ENCODE results near the gene GALK1.
A peak's percentile ranks its signal among the peaks of the same experiment; 100 is the strongest.
"Not testable (repeated sequence)": the region's sequence is repeated elsewhere in the genome, so short reads cannot be mapped to it uniquely, and the experiment has no call there.

GALK1 gene

GRCh38 chr17:75783803-75784472, 18.9 kb upstream of the GALK1 start:
- no peak for DNase-seq

GRCh38 chr17:75783069-75783783, 18.2 kb upstream of the GALK1 start:
- DNase-seq, result peak; percentile 53

GRCh38 chr17:75779987-75780889, 15.2 kb upstream of the GALK1 start:
- no peak for DNase-seq

GRCh38 chr17:75779250-75779986, 14.4 kb upstream of the GALK1 start:
- DNase-seq, result peak; percentile 100

- DNase-seq, result peak; percentile 59
Measured at GRCh38 chr17:75778861-75779249, 13.9 kb upstream of the GALK1 start.

GRCh38 chr17:75778066-75778860, 13.3 kb upstream of the GALK1 start:
- DNase-seq, result not testable (repeated sequence)

- no peak for DNase-seq
Measured at GRCh38 chr17:75777296-75777922, 12.4 kb upstream of the GALK1 start.

- no peak for DNase-seq
Measured at GRCh38 chr17:75776386-75777295, 11.6 kb upstream of the GALK1 start.

GRCh38 chr17:75774991-75775668, 10.1 kb upstream of the GALK1 start:
- DNase-seq, result no peak

GRCh38 chr17:75774471-75774990, 9.5 kb upstream of the GALK1 start:
- no peak for DNase-seq

GRCh38 chr17:75773808-75774470, 8.9 kb upstream of the GALK1 start:
- no peak for DNase-seq

GRCh38 chr17:75773121-75773807, 8.3 kb upstream of the GALK1 start:
- no peak for DNase-seq

GRCh38 chr17:75771334-75772281, 6.6 kb upstream of the GALK1 start:
- no peak for DNase-seq

- no peak for DNase-seq
Measured at GRCh38 chr17:75769536-75769935, 4.5 kb upstream of the GALK1 start.

- no peak for DNase-seq
Measured at GRCh38 chr17:75767881-75768280, 2.9 kb upstream of the GALK1 start.

GRCh38 chr17:75765981-75766380, 989 bp upstream of the GALK1 start:
- no peak for DNase-seq

- no peak for DNase-seq
Measured at GRCh38 chr17:75764417-75764710, 628 bp downstream of the GALK1 start.

Measured in NCI-H1694 treated with DMSO at 0.1 percent for 48 hours (cell line).